ENCODE measurements around the gene ZNF592. TPM values are rescaled to one million over a fixed set of nuclear protein-coding genes. Genes with fewer than 3 reads are reported as not detected.

The ZNF592 gene
- total RNA-seq, 4 donors from 2014 or later: 19.2 to 35.2 (median 20.4) TPM

DNA sequence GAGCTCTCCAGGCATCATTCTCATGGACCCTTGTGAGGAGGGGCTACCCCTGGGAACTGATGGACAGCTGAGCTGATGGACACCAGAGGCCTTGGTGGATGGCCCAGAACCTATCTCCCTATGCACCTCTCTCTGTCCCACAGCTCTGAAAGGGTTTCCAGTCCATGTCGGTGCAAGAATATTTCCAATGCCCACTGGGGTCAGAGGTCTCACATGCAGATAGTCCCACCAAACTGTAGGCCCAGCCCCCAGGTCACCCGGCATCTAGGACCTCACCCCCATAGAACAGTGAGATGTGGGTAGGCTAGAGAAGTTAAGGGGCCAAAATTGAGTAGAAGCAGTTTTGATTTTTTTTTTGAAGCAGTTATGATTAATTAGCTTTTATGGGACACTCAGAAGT, 71.4 kb downstream of the ZNF592 start:
- TF ChIP-seq, protein P1, sequence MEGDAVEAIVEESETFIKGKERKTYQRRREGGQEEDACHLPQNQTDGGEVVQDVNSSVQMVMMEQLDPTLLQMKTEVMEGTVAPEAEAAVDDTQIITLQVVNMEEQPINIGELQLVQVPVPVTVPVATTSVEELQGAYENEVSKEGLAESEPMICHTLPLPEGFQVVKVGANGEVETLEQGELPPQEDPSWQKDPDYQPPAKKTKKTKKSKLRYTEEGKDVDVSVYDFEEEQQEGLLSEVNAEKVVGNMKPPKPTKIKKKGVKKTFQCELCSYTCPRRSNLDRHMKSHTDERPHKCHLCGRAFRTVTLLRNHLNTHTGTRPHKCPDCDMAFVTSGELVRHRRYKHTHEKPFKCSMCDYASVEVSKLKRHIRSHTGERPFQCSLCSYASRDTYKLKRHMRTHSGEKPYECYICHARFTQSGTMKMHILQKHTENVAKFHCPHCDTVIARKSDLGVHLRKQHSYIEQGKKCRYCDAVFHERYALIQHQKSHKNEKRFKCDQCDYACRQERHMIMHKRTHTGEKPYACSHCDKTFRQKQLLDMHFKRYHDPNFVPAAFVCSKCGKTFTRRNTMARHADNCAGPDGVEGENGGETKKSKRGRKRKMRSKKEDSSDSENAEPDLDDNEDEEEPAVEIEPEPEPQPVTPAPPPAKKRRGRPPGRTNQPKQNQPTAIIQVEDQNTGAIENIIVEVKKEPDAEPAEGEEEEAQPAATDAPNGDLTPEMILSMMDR (IDR thresholded peaks at IDR 0.05; ENCODE audit: low read depth): no peak

DNA sequence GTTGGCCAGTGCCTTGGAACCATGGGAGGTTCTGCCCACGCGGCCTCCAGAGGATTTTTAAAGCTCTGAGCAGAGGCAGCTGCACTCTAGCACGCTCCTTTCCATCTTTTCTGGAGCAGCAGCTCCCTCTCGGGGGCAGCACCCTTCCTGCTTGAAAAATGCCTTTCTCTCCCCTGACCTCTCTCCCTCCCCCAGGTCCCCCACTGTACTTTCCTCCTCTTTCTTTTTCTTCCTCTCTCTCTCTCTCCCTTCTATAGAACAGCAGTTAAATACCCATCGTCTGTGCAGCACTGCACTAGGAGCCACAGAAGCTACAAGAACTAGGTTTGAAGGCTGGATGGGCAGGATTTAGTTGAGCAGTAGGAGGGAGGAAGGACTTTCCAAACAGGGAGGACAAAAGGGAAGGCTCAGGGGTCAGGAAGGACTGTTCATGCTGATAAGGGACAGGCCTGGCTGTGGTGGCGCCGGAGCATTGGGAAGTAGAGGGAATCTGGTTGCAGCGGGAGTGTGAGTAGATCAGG, 73.2 kb downstream of the ZNF592 start:
- TF ChIP-seq, protein P1 (IDR thresholded peaks at IDR 0.05; ENCODE audit: low read depth): no peak

DNA sequence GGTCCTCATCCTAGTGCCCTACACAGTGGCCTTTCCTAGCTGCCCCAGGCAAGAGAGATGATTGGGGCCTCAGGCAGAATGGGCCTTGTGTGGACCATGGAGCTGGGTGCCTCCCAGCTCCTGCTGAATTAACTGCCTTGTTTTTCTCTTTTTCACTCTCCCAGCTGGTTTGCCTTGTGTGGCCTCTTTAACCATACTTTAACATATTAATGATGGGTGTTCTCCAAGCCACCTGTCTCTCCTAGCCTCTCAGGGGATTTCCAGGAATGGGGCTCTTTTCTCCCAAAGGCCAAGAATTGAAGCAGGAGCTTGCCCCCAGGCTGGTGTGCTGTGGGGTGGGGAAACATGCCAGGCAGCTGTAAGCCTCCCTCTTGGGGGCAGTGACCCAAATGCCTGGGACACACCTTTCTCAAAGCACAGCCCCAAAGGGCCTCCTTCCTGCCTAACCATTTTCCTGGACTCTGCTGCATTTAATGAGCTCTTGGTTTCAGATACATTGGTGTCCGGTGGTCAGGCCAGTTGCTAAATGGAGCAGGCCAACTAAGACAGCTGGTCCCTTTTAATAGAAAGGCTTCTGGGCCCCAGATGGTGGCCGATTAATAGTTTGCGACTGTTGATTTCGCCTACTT, 74.4 kb downstream of the ZNF592 start:
- TF ChIP-seq, protein P1 (IDR thresholded peaks at IDR 0.05; ENCODE audit: low read depth): no peak

DNA sequence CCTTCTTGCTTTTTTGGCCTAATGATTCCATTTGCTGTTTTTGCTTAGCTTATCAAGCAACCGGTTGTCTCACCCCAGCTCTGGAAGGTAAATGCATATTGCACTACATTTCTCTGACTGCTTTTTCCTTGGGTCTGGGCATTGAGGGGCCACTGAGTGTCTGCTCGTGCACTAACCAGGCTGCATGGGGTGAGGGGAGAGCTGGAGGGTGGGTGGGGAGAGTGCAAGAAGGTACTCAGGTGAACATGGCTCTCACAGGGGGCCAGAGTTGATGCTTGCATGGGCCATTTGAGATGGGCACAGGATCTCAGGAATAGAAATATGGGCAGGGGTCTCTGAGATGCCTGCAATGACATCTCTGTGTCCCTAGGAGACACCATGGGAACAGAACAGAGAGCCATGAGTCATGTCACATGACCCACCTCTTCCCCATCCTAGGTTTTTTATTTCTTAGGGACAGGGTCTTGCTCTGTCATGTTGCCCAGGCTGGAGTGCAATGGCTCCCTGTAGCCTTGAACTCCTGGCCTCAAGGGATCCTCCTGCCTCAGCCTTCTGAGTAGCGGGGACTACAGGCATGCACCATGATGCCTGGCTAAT, 75.0 kb downstream of the ZNF592 start:
- TF ChIP-seq, protein P1 (IDR thresholded peaks at IDR 0.05; ENCODE audit: low read depth): no peak

DNA sequence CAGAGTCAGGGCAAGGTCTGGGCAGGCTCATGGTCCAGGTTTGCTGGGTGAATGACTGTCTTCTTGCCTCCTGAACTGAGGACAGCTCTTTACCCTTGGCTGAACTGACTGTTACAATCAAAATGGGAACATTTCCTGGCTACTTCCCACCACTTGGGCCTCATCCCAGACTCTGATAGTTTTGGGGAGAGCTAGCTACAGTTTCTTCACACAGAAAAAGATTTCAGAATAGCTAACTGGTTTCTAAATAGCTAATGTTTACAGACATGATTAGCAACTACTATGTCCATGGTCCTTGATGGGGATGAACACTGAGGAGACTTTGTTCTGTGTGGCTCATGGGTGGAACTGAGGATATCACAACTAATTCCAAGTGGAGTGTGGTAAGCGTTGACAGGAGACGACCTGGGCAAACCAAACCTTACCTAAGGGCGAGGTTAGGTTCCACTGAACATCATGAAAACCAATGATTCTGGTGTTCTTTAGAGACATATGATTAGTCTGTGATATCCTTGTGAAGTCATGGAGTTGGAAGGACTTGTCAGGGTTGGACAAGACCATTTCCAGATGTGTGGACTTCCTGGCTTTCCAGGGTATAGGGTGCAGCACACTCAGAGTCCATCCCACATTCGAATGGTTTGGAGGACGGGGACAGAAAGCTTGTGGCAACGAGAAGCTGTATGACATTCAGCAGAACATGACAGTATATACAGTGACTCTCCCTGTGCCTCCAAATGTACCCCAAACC, 76.0 kb downstream of the ZNF592 start:
- TF ChIP-seq, protein P1 (IDR thresholded peaks at IDR 0.05; ENCODE audit: low read depth): no peak

DNA sequence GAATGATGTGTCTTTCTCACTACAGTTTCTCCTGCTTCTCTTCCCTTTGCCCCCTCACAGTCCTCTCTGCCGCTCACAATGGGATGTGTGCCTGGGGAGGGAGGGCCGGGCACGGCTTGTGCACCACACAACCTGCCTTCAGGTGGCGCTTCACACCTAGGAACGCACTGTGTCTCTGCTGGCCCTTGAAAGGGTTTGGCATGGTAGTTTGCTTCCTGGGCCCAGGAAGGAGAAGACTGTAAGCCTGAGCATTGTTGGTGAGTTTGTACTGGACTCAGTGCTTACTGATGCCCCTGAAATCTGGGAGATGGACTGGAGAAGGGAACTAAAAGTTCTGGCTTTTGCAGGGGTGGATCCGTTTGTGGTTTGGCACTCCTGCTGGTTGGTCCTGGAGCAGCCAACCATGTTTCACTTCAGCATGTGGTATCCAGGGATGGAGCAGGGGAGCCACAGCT, 78.0 kb downstream of the ZNF592 start:
- TF ChIP-seq, protein P1 (IDR thresholded peaks at IDR 0.05; ENCODE audit: low read depth): no peak

DNA sequence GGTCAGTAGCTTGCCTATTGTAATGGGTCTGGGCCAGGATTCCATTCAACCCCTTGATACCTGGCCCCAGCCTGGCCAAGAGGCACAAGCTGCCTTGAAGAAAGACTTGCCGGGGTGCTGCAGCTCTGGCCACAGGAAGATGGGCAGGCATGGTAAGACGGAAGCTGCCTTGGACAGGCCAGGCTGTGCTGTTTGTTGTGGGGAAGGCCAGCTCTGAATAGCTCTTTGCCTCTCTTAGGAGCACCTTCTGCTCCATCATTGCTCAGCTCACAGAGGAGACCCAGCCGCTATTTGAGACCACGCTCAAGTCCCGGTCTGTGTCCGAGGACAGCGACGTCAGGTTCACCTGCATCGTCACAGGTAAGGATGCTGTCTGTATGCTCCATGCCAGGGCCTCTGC, 78.9 kb downstream of the ZNF592 start:
- TF ChIP-seq, protein P1 (IDR thresholded peaks at IDR 0.05; ENCODE audit: low read depth): no peak
